HG03469 (cell line): ENCODE results near the gene SH3BGR.
"Not testable (repeated sequence)": the region's sequence is repeated elsewhere in the genome, so short reads cannot be mapped to it uniquely, and the experiment has no call there.

Source experiments
- ATAC-seq: cut with Tn5 transposase; IDR thresholded peaks from one replicate; pipeline ENCODE4 v1.9.1; 2021; ENCODE audit warnings: mild to moderate bottlenecking, moderate library complexity, moderate number of reproducible peaks; ENCODE audit not compliant: unreplicated experiment

The SH3BGR gene

DNA sequence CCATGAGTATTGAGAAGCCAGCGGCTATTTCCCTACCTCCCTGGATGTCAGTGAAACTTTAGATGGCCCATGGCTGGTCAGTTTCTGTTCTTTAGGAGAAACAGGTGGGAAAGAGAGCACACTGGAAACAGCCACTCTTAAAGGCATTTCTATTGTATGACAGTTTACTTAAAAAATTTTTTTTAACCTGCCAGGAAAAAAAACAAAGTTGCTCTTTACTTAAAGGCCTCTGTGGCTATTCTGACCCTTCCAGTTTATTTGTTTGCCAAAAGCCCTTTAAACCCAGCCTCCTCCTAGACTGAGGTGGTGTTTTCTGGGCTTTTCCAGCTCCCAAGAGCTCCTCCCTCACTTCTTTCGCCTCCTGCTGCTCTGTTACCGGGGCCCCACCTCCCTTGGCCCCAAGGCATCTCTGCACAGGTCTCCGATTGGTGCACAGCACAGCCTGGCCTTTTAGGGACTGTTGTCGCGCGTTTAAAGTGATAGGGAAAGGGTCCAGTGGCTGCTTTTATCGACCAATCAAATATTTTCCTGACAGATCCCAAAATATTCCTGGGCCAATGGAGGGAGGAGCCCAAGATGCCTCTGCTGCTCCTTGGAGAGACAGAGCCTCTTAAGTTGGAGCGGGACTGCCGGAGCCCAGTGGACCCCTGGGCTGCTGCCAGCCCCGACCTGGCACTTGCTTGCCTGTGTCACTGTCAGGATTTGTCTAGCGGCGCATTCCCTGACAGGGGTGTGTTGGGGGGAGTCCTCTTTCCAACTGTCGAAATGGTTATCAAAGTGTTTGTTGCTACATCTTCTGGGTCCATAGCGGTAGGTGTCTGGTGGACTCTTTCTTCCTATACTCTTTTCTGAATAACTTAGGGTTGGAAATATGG lies at the start of gene SH3BGR:
Gene SH3BGR (plus strand): TSS at position 639 of the 875 bp plus-strand sequence. CDS start 127 bp downstream, at position 766.
- ATAC-seq = no peak

- ATAC-seq = no peak
These were observed 45.7 kb upstream of the SH3BGR start for GRCh38 chr21:39406065-39406464.

DNA sequence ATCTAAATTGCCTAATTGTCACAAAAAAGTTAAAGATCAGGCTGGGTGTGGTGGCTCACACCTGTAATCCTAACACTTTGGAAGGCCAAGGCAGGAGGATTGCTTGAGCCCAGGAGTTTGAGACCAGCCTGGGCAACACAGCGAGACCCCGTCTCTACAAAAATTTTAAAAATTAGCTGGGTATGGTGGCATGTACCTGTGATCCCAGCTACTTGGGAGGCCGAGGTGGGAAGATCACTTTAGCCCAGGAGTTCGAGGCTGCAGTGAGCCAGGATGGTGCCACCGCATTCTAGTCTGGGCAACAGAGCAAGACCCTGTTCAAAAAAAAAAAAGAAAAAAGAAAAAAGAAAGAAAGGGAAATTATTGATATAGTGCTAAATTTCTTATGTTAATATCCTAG lies 32.6 kb upstream of the SH3BGR start:
- ATAC-seq = not testable (repeated sequence)

DNA sequence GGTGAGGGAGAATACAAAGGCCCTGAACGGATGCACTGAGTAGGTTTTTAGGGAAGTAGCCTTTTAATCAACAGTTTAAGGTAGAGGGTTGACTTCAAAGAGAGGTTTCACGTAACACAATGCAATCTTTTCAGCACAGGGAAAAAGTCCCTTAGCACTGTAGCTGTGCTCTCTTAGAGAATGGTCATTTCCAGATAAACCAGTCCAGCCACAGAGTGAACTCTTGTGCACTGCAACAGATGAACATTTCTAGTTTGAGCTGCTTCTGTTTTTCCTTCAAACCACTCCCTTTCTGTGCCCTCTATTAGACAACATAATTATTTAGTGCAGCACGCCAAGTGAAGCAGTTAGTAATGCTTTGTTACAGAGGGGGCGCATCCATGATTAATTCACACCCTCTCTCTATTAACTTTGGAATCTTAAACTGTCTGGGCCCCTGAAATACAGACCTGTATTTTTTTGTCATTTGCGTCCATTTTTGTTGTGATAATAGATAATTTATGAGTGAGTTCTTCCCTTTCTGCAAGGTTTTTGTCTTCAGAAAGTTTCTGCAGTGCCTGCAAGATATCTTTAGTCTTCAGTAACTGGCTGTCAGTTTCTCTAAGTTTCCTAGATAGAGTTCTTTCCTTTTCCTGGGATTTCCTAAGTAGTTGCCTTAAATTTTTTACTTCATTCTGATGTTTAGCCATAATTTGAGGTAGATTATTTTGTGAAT lies 29.1 kb upstream of the SH3BGR start:
- no peak for ATAC-seq

- no peak for ATAC-seq
These were observed 22.3 kb upstream of the SH3BGR start for GRCh38 chr21:39429445-39429844.

DNA sequence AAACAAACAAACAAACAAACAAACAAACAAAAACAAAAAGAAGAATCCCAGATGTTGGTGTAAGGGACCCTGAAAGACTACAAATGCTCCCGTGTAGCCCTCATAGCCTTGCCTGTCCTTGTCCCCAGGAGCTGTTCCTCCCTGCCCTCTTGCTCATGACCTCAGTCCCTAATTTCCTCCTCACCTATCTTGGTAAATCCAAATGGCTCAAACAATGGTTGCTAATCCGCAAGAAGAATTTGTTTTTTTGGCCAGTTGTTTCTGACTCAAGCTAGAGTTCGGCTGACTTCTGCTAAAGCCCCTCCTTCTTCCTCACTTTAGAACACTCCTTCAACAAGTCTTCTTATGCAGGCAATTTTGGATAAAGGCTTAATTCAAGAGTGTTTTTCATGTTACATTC lies 21.8 kb upstream of the SH3BGR start:
- ATAC-seq = no peak

DNA sequence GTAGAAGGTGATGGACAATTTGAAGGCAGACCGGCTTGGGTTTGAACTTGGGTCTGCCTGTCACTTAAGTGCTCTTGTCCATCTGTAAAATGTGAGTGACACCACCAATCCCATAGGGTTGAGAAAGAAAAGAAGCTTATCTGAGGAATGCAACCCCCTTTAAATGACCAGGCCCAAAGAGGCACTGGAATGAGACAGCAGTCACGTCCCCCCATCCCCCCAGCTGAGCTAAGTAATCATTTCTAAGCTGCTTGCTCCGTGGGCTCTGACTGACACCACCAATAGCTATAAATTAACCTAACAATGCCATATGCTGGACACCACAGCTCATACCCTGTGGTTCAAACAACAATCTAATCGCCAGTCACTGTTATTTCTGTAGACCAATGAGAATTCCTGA lies 21.3 kb upstream of the SH3BGR start:
- no peak for ATAC-seq

GRCh38 chr21:39430954-39431353 lies 20.8 kb upstream of the SH3BGR start:
- ATAC-seq = no peak

GRCh38 chr21:39434950-39435349 lies 16.8 kb upstream of the SH3BGR start:
- ATAC-seq = no peak

DNA sequence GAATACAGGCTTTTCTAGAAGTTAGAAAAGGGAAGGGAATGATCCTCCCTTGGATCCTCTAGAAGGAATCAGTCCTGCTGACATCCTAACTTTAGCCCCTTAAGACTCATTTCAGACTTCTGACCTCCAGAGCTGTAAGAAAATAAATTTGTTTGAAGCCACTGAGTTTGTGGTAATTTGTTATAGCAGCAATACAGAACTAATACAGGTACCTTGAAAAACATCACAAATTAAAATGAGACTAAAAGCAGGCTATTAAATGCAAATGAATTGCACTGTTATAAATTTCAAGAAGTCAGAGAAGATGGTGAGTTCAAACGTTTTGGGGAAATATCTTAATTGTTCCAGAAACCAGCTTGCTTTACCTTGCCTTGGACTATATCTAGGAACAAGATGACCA lies 12.5 kb upstream of the SH3BGR start:
- ATAC-seq = no peak

- no peak for ATAC-seq
These were observed 10.0 kb upstream of the SH3BGR start for GRCh38 chr21:39441502-39442475.

- no peak for ATAC-seq
These were observed 7.2 kb upstream of the SH3BGR start for GRCh38 chr21:39444421-39445180.

DNA sequence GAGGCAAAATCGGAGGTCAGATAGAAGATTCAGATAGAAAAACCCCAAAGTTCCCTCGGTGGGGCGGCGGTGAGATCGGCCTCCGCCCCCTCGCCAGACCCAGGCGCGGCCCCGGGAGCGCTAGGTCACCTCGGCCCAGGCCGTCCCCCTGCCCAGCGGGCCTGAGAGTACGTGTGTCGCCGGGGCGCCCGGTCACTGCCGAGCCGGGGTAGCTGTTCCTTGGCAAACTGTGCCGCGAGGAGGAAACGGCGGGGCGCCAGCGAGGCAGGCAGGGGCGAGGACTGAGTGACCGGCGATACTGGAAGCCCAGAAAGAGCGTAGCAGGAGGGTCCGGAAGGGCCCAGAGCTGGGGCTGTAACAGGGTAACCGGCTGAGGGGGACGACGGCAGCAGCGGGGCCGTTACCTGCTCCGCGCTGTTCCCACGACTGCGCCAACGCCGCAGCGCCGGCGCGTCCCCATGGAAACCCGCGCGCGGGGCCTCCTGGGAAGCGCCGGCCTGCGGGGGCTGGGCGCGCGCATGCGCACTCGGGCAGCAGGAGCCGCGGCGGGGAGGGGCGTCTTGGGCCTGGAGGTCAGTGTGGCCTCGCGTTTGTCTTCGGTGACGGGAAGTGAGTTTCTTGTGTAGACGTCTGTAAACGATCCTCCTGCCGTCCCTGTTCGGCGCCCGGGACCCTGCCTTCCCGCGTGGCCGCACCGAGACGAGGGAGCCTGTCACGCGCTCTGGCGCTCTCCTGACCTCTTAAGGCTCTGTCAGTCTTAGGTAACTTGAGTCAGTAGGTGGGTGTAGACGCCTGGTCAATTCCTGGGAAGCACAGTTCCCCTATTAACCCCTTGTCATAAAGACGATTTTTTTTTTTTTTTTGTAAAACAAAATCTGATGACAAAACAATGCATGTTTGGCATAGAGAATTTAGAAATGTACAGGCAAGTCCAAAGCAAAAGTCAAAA lies 6.2 kb upstream of the SH3BGR start, which contains the start of gene LCA5L:
Gene LCA5L (minus strand): TSS at position 458 of the 949 bp plus-strand sequence. CDS start 17,285 bp downstream, outside the sequence.
- peak; percentile 73 for ATAC-seq

DNA sequence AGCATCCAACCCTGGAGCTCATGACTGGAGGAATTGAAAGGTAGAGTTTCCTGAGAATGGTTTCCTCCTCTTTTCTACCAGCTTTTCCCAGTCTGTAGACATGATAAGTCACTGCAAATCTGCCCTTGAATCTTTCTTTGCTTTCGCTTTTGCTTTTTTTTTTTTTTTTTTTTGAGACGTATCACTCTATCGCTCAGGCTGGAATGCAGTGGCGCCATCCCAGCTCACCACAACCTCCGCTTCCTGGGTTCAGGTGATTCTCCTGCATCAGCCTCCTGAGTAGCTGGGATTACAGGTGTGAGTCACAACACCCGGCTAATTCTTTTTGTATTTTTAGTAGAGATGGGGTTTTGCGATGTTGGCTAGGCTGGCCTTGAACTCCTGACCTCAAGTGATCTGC lies 4.5 kb upstream of the SH3BGR start:
- no peak for ATAC-seq

DNA sequence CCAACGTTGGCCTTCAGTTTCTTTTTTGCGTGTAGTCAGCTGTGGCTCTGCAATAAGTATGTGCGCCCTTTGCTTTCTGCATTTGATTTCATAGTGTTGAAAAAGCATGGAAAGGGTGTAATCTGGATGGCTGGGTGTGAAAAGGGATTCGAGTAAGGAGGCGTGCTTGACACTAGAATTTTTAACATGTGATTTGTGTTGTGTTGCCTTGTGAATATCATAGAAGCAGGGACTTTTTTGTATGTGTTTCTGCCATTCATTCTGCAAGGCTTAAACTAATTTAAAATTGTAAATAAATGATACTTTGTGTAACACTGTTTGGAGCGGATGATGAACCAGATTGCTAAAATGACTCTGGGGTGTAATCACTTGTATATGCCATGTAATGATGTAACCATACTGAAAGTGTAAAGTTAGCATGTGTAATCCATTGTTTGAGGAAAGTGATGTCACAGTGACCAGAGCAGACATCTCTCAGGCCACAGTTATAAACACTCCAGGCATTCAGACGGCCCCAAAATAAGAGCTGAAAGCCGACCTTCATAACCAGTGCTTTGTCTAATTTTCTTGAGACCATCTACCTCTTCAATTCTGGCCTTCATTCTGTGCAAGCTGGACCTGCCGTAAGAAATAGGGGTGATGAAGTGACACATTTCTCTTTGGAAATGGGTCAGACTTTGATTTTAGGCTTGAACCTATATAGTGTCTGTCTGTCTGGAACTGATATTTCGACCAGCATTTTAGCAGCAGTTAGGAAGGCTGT lies 618 bp downstream of the SH3BGR start:
- ATAC-seq = no peak

GRCh38 chr21:39452970-39453342 lies 1.2 kb downstream of the SH3BGR start:
- ATAC-seq = no peak

DNA sequence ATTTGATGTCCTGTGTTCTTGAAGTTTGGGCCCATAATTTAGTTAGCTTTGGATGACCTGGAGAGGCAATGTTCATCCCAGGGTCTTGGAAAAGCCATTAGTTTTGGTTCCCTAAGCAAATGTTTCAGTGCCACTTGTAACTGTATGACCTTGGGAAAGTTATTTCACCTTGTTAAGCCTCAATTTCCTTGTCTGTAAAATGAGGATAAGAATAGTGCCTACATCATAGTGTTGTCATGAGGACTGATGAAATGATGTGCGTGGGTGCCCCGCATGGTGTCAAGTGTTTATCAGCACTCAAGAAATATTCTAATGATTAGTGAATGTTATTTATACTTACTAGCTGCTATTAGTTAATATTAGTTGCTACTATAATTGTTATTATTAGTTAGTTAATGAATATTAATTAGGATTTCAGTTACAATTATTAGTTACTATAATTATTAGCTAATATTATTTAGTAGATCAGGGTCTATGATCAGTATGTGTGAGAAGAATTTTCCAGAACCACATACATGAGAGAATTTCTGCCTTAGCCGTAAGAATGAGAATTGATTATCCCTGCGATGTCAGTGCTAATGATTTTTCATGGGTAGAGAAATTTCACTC lies 1.9 kb downstream of the SH3BGR start:
- no peak for ATAC-seq
